Medulla oblongata (tissue), 1 donor: ENCODE data around the gene SPG11.
"Not testable (repeated sequence)": the region's sequence is repeated elsewhere in the genome, so short reads cannot be mapped to it uniquely, and the experiment has no call there.

Experiments used
- DNase-seq: peaks from one replicate; pipeline ENCODE4 v3.0.0-alpha.2; 2015; ENCODE audit errors: extremely low spot score

SPG11 gene

DNA sequence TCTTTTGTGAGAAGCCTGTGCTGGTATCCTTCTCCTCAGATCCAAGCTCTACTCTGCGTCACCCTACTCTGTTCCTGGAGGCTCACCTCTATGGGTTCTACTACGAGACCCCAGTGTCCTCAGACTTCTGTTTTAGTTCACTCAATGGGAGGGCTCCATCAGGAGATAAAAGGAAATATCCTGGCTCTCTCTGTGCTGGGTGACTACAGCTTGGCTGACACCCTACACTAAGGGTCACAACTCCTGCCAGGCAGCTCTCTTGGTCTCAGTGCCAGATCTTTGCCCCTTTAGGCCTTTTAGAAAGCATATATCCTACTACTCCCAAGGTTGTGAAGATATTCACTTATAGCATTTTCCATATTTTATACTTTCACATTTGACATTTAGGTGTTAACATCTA, 46.5 kb downstream of the SPG11 start:
- no peak for DNase-seq

DNA sequence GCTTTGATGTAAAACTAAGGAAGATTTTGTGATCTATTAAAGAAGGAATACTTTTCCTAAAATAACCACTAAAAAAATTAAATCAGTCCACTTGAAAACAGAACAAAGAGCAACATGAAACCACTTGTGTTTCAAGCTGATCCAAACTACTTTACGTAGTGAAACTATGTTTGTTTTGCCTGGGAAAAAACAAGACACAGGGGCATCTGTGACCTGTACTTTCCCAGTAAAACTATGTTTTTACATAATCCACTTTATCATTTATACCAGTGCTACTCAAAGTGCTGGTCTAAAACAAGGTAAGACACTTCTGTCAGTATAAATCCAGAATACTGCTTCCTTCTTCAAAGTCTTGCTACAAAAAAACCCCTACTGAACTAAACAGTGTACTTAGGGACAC, 56.7 kb downstream of the SPG11 start:
- no peak for DNase-seq

DNA sequence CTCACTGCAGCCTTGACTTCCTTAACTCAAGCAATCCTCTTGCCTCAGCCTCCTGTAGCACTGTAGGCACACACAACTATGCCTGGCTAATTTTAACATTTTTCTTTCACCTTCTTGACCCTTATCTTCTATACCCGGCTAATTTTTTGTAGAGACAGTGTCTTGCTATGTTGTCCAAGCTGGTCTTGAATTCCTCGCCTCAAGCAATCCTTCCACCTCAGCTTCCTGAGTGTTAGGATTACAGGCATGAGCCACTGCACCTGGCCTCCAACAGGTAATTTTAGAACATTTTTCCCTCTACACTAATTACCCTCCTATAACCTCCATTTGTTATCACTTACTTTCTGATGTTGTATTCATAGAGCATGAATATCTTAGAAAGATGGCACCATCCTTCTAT, 60.3 kb downstream of the SPG11 start:
- DNase-seq: no peak

DNA sequence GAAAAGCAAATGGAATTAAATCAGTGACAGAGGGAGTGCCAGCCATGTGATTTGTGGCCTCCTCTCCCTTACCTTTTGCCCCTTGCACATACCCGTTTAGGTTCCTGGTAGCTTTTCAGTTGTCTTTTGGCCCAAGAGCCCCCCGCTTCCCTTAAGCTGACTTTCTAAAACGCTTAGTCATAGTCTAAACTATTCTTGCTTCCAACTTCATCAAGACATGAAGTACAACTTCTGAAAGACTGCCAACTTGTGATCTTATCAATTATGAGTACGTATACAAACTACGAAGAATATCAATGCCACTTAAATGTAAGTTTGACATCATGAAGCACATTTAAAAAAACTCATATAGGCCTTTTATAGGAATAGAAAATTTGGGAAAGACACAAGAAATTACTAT, 64.6 kb downstream of the SPG11 start:
- no peak for DNase-seq

DNA sequence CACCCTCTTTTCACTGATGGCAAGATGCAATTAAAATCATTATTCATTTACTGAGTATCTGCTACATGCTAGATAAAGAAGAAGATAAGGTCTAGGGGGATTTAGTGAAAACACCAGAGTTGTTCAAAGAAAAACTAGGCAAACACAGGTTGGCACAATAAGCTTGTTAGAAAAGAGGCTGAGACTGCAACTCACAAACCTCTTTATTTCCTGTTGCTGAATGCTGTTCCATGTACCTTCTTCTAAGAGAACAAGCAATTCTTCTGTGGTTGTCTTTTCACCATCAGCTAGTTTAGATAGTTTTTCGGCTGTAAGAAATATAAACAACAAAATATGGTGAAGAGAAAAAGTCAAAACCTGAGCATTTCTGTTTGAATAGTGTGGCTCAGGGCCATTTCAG, 65.4 kb downstream of the SPG11 start:
- no peak for DNase-seq

DNA sequence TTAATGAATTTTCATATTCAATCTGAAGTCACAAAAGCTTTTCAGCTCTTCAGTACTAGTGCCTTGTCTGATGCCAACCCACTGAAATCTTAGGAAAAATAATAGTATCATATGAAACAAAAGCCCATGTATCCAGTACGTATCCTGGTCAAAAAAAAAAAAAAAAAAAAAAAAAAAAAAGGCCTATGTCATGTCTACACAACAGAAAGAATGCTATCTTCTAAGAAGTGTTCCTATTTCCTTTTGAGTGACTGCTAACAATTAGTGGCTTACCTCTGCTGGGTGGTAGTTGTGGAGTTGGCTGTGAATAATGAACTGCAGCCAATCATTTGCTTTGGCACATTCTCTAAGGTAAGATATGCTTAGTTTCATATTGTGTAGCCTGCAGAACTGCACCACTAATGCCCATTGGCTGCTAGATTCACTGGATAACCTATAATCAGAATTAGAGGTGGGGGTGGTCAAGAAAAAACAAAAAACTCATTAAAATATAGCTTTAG, 66.9 kb downstream of the SPG11 start:
- DNase-seq: no peak

DNA sequence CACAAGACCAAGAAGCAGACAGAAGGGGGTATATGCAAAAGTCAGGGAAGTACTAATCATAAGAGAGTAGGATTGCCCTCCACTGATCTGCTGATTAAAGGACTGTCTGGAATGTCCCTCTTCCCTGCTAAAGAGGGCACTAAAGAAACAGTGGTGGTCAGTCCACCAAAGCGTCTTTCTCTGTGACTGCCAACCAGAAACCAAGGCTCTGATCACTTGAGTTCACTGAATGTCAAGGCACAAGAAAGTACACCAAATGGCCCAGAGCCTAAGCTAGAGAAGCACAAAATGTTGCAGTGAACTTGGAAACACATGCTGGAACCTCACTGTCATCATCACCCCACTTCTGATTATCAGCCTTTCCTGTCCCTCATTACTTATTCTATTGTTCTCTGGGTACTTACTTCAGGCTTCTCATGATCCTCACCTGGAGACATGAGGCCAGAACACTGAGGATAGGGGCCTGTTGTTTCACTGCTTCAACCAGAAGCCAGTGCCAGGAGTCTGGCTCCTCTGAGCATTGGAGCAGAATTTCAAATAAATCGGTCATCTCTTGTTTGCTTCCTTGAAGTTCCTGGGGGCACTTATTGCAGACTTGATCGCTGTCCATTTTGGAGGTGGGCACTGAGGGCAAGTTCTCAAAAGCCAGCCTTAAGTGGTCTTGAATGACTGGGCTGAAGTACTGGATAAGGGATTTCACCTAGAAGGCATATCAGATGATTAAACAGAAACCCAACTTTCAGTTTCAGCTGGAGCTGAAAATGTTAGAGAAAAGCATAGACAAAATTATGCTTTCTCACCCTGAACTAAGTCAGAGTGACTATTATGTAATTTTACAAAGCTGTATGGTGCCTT, 67.6 kb downstream of the SPG11 start:
- no peak for DNase-seq

- DNase-seq: no peak
These were observed 68.2 kb downstream of the SPG11 start for GRCh38 chr15:44595246-44595645.

DNA sequence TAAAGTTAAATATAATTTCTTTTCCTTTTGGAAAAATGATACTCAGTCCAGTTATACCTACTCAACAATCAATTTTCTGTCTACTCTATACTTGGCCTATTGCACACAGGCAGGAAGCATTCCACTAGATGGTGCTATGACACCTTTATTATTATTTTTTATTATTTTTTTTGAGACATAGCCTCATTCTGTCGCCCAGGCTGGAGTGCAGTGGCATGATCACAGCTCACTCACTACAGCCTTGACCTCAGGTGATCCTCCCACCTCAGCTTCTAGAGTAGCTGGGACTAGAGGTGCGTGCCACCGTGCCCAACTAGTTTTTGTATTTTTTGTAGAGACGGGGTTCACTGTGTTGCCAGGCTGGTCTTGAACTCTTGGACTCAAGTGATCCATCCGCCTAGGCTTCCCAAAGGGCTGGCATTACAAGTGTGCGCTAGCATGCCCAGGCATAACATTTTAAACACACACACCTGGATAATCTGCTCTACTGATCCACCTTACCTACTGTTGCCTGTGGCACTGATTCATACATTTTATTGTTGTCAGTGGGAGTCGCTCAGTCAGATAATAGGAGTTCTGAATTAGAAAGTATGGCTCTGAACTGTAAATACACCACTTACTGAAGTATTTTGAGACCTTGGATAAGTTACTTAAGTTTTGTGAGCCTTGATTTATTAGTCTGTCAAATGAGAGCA, 70.3 kb downstream of the SPG11 start:
- no peak for DNase-seq

DNA sequence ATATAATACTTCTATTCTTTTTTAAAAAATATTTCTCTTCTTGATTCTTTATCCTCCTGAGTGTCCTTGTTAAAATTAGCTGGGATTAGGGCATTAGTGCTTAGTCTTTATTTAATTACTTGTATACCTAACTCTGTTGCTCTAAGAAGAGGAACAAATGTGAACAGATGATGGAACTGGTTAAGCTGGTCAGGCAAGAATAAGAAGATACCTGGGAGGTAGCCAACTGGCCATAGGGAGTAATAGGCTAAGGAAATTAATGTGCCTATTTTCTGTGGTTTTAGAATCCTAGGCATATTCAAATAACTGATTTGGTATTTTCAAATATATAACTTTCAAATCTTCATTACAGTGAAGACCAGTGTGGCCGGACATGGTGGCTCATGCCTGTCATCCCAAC, 72.1 kb downstream of the SPG11 start:
- DNase-seq: no peak

DNA sequence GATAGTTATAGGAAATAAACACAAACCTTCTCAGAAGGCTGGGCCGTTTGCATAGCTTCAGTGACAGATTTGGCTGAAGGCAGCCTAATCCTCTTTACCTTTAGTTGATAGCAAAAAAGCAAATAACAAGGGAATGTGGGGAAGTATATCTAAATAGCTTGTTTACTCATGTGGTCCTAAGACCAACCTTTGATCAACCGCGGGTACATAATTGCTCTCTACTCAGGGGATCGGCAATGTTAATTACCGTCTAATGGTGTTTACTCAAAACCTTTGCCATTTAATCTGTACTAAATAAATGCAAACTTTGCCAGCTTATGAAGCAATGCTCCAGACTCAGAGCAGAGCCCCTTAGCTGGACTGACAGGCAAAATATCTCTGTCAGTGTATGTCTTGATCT, 74.9 kb downstream of the SPG11 start:
- DNase-seq: no peak

DNA sequence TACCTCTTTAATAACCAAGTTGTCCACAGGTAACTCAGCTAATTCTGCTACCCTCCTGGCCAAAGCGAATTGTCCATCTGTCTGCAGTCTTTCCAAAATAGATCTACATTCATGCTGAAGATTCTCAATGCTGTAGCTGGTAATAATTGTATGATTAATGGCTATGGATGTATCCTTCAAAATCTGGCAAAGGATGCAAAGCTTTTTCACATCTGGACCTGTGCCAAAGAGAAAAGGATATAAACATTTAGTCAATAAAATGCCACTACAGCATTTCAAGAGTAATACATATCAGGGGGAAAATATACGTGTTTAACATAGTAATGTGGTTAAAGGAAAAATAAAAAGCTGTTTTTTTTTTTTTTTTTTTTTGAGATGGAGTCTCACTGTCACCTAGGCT, 77.8 kb downstream of the SPG11 start:
- no peak for DNase-seq

GRCh38 chr15:44584162-44584749, 79.2 kb downstream of the SPG11 start:
- DNase-seq: no peak

DNA sequence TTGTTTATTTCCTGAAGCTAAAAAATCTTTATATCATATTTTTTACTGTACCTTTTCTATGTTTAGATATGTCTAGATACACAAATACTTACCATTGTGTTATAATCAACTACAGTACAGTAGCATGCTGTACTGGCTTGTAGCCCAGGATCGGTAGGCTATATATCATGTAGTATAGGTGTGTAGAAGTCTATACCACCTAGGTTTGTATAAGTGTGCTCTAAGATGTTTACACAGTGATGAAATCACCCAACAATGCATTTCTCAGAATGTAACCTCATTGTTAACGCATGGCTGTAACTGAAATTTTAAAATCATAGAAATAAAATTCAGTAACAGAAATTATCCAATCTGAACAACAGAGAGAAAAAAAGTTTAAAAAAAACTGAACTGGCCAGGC, 83.4 kb downstream of the SPG11 start:
- no peak for DNase-seq

GRCh38 chr15:44574734-44575133, 88.7 kb downstream of the SPG11 start:
- DNase-seq: no peak

- no peak for DNase-seq
These were observed 90.1 kb downstream of the SPG11 start for GRCh38 chr15:44573386-44573785.

DNA sequence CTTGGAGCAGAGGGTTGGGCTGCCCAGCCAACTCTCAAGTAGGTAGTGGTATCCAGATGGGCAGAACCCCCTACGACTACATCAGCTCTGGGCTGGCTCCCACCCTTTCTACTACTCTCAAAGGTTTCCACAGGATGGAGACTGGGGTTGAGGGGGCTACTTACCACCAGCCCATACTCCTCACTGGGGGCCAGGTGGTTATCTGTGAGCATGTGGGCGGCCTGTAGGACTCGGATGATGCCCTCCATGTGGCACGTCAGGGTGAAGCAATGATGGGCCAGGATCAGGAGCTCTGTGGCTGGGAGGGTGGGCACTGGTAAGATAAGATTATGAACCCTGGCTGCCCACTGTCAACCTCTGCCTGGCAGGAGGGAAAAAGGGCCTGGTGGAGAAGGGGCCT, 93.1 kb downstream of the SPG11 start:
- DNase-seq: no peak

DNA sequence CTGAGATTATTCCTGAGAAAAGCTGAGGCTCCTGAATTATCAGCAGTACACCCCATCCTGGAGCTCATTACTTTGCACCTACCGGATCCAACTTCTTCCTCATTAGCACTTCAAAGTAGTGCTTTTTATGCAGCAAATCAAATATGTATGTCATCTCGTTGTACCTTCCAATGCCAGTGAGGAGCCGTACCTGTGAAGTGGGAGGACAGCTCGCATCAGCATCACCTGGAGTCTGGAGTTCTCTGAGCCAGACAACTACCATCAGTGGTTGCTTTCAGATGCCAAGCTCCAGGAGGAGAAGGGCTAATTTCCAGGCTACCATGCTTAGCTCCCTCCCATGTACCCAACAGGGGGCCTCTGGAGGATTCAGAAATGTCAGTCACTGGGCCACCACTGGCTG, 94.1 kb downstream of the SPG11 start:
- DNase-seq: no peak

- no peak for DNase-seq
These were observed 95.1 kb downstream of the SPG11 start for GRCh38 chr15:44568338-44568737.

- no peak for DNase-seq
These were observed 97.3 kb downstream of the SPG11 start for GRCh38 chr15:44566155-44566540.

GRCh38 chr15:44565387-44566154, 97.9 kb downstream of the SPG11 start:
- DNase-seq: no peak

DNA sequence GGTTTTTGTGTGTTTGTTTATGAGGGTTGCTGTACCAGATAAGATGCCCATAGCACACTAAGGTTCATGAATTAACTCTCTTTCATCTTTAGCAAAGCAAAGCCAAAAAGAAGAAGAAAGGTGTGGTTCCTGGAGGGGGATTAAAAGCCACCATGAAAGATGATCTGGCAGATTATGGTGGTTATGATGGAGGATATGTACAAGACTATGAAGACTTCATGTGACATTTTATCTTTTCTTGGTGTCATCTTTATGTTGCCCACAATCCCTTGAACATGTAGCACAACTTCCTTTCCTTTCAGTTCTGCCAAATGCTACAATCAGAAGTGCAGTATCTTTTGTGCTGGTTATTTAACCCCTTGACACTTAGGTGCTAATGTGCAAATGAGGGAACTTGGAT, 102.5 kb downstream of the SPG11 start:
- DNase-seq: not testable (repeated sequence)
